ENCODE measurements around the gene EPC1. TPM values are rescaled to one million over a fixed set of nuclear protein-coding genes. Genes with fewer than 3 reads are reported as not detected.
A peak's percentile ranks its signal among the peaks of the same experiment; 100 is the strongest.

Gene EPC1
- total and polyA plus RNA-seq, 10 of the 15 experiments (the other 5 are each of a cell fraction or from before 2014, with no cell fraction given), result 6.8 to 59.2 (median 19.4) TPM

DNA sequence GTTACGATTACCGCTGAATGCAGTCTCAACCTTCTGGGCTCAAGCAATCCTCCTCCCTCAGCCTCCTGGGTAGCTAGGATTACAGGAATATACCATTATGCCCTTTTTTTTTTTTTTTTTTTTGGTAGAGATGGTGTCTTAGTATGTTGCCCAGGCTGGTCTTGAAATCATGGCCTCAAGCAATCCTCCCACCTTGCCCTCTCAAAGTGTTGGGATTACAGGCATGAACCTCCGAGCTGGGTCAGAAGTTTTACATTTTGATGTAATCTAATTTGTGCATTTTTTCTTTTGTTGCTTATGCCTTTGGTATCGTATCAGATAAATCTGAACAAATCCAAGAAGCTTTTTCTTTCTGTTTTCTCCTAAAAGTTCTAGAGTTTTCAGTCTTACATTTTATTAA lies 87.4 kb downstream of the EPC1 start (continued):
- TF ChIP-seq, protein P1, sequence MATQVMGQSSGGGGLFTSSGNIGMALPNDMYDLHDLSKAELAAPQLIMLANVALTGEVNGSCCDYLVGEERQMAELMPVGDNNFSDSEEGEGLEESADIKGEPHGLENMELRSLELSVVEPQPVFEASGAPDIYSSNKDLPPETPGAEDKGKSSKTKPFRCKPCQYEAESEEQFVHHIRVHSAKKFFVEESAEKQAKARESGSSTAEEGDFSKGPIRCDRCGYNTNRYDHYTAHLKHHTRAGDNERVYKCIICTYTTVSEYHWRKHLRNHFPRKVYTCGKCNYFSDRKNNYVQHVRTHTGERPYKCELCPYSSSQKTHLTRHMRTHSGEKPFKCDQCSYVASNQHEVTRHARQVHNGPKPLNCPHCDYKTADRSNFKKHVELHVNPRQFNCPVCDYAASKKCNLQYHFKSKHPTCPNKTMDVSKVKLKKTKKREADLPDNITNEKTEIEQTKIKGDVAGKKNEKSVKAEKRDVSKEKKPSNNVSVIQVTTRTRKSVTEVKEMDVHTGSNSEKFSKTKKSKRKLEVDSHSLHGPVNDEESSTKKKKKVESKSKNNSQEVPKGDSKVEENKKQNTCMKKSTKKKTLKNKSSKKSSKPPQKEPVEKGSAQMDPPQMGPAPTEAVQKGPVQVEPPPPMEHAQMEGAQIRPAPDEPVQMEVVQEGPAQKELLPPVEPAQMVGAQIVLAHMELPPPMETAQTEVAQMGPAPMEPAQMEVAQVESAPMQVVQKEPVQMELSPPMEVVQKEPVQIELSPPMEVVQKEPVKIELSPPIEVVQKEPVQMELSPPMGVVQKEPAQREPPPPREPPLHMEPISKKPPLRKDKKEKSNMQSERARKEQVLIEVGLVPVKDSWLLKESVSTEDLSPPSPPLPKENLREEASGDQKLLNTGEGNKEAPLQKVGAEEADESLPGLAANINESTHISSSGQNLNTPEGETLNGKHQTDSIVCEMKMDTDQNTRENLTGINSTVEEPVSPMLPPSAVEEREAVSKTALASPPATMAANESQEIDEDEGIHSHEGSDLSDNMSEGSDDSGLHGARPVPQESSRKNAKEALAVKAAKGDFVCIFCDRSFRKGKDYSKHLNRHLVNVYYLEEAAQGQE (IDR thresholded peaks at IDR 0.05; ENCODE audit: low read depth, low read length), result no peak

DNA sequence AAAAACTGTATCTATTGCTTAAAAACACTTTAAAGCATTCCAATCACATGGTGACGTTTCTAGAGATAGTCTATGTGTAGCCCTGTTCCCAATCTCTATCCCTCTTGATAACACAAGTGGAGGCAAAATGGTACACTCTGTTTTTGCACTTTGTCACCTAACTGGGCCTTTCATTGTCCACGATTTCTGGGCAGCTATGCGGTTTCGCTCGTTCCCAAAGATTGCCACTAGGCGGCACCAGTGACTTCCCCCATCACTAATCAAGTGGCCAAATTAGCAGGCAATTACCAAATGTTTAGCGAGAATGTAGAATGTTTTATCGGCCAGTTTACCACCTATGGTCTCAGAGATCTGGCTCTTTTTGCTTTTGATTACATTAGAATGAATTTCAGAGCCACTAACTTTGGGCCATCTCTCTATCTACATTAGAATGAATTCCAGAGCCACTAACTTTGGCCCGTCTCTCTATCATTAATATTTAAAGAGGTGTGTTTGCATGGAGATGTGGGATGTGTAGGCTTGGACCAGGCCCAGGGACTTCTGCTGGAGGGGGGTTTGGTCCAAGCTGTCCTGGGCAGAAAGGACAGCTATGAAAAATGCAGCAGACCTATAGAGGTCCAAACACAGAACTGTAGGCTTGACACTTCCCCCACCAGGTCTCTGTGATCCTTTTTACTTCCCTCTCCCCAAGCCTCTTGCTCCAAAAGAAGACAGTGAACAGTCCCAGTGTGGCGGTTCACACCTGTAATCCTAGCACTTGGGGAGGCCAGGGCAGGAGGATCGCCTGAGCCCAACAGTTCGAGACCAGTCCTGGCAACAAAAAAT lies 90.1 kb downstream of the EPC1 start:
- Histone ChIP-seq H3K9ac (ENCODE audit: control insufficient read depth, insufficient read depth, low read length) (no peak overlapping the region), H3K4me3 (no peak overlapping the region), H2AFZ (ENCODE audit: control insufficient read depth, low read depth, low read length) (peak overlapping the region; percentile 80), H4K20me1 (ENCODE audit: control insufficient read depth, insufficient read depth) (no peaks in the 10 kb centered on the region), H3K27me3 (replicated peaks in 1 of 2; ENCODE audit: control insufficient read depth in 2 of 2, insufficient read depth in 2 of 2, low read length in 1 of 2) (no peaks in the 10 kb centered on the region), H3K27ac (ENCODE audit: control insufficient read depth, insufficient read depth) (no peak overlapping the region), H3K4me2 (ENCODE audit: control insufficient read depth, insufficient read depth) (peak overlapping the region; percentile 31; the same call in 1 of the 2 replicates), H3K36me3 (ENCODE audit: control insufficient read depth in 2 of 2, insufficient read depth in 2 of 2, low read length in 1 of 2) (no peaks in the 10 kb centered on the region), H3K9me3 (replicated peaks; ENCODE audit: control insufficient read depth, insufficient read depth, low read length) (no peaks in the 10 kb centered on the region), H3K79me2 (ENCODE audit: control insufficient read depth, insufficient read depth, low read length) (no peaks in the 10 kb centered on the region), H3K4me1 (ENCODE audit: control insufficient read depth, insufficient read depth, low read length) (no peaks in the 10 kb centered on the region; the same call in 1 of the 2 replicates)
- 18% methylated on average over 12 of the region's 12 CpGs for WGBS (ENCODE audit: insufficient coverage, insufficient replicate concordance, low lambda C conversion rate, missing lambda C conversion rate)
- ChIA-PET POLR2A (interaction anchor here (0.6 to 1.5 kb wide), 7 partner anchors 40 to 798 kb away, joined by 3 to 7 read pairs (median 3); no protein-coding TSS in a partner anchor), SMC1A (ENCODE audit: uncharacterized antibody, unreplicated experiment) (interaction anchor here (0.6 to 3.6 kb wide), 22 partner anchors 10 to 752 kb away, joined by 3 to 30 read pairs (median 5); no protein-coding TSS in a partner anchor), RAD21 (ENCODE audit: unreplicated experiment) (interaction anchor here (0.7 to 3.6 kb wide), 9 partner anchors 51 to 752 kb away, joined by 3 to 30 read pairs (median 5); partner anchors contain the start of gene CCDC7), CTCF (interaction anchor here (0.6 to 6.1 kb wide), 22 partner anchors 10 to 752 kb away, joined by 3 to 82 read pairs (median 5); no protein-coding TSS in a partner anchor)
- ATAC-seq (peak; percentile 91), DNase-seq (ENCODE audit: low read depth, low spot score) (peak; percentile 46), FAIRE-seq (peak; percentile 99)
- in situ Hi-C loops (cut with MboI) (loop anchor here (10.0 kb wide), 2 partner anchors 88 to 118 kb away; partner anchors contain the start of gene EPC1), intact Hi-C loops (cut with micrococcal nuclease; ENCODE audit: unreplicated experiment) (loop anchor here (1.0 kb wide), 2 partner anchors 89 to 110 kb away; no protein-coding TSS in a partner anchor)
- BruUV-seq (replicated peaks), result no TSS peak
- TF ChIP-seq, protein P2, sequence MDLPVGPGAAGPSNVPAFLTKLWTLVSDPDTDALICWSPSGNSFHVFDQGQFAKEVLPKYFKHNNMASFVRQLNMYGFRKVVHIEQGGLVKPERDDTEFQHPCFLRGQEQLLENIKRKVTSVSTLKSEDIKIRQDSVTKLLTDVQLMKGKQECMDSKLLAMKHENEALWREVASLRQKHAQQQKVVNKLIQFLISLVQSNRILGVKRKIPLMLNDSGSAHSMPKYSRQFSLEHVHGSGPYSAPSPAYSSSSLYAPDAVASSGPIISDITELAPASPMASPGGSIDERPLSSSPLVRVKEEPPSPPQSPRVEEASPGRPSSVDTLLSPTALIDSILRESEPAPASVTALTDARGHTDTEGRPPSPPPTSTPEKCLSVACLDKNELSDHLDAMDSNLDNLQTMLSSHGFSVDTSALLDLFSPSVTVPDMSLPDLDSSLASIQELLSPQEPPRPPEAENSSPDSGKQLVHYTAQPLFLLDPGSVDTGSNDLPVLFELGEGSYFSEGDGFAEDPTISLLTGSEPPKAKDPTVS (IDR thresholded peaks at IDR 0.05; ENCODE audit: low read depth, low read length), result no peak
- TF ChIP-seq HCFC1 (IDR thresholded peaks at IDR 0.05; ENCODE audit: low read length) (no peak), NFIC (IDR thresholded peaks at IDR 0.05; ENCODE audit: low read depth, low read length) (no peak), ZNF24 (IDR thresholded peaks at IDR 0.05) (peak; percentile 23; the same call in 1 of the 2 replicates), MXI1 (IDR thresholded peaks at IDR 0.05; ENCODE audit: low read depth, low read length) (no peak), FOXM1 (IDR thresholded peaks at IDR 0.05; ENCODE audit: low read depth, low read length) (peak; percentile 52; the same call in 1 of the 2 replicates), JUND (IDR thresholded peaks at IDR 0.05; ENCODE audit: low read depth, low read length) (no peak), WRNIP1 (IDR thresholded peaks at IDR 0.05; ENCODE audit: borderline replicate concordance, low read depth, low read length) (no peak), SP1 (IDR thresholded peaks at IDR 0.05; ENCODE audit: low read depth, low read length) (peak; percentile 22), ESRRA (IDR thresholded peaks at IDR 0.05; ENCODE audit: low read length) (no peak), POLR2AphosphoS2 (IDR thresholded peaks at IDR 0.05; ENCODE audit: low read depth, low read length) (no peak)
- TF ChIP-seq, protein P3, sequence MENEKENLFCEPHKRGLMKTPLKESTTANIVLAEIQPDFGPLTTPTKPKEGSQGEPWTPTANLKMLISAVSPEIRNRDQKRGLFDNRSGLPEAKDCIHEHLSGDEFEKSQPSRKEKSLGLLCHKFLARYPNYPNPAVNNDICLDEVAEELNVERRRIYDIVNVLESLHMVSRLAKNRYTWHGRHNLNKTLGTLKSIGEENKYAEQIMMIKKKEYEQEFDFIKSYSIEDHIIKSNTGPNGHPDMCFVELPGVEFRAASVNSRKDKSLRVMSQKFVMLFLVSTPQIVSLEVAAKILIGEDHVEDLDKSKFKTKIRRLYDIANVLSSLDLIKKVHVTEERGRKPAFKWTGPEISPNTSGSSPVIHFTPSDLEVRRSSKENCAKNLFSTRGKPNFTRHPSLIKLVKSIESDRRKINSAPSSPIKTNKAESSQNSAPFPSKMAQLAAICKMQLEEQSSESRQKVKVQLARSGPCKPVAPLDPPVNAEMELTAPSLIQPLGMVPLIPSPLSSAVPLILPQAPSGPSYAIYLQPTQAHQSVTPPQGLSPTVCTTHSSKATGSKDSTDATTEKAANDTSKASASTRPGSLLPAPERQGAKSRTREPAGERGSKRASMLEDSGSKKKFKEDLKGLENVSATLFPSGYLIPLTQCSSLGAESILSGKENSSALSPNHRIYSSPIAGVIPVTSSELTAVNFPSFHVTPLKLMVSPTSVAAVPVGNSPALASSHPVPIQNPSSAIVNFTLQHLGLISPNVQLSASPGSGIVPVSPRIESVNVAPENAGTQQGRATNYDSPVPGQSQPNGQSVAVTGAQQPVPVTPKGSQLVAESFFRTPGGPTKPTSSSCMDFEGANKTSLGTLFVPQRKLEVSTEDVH (IDR thresholded peaks at IDR 0.05; ENCODE audit: low read depth, partially characterized antibody), result no peak

All from GM12878 (cell line).